T-helper 1 cell treated with Interleukin-12 subunit alpha and Interleukin-12 subunit beta and Interleukin-4 antibody, amounts not matched to agents 30 μg/mL and 1 μg/mL, for 36 hours (primary cell): ENCODE data around the gene LENEP.

ENCODE experiments used
- H3K27ac Mint-ChIP-seq: one replicate; pipeline ENCODE4 v1.8.0; 2021; ENCODE audit warnings: mild to moderate bottlenecking, mixed read lengths
- H3K27me3 Mint-ChIP-seq: one replicate; pipeline ENCODE4 v1.8.0; 2021; ENCODE audit warnings: low read depth, mixed read lengths
- H3K36me3 Mint-ChIP-seq: one replicate; pipeline ENCODE4 v1.8.0; 2021; ENCODE audit warnings: low read depth, mixed read lengths
- H3K4me1 Mint-ChIP-seq: one replicate; pipeline ENCODE4 v1.8.0; 2021; ENCODE audit warnings: low read depth, mixed read lengths
- H3K4me3 Mint-ChIP-seq: one replicate; pipeline ENCODE4 v1.8.0; 2021; ENCODE audit warnings: mild to moderate bottlenecking, moderate library complexity, mixed read lengths
- H3K9me3 Mint-ChIP-seq: one replicate; pipeline ENCODE4 v1.8.0; 2021; ENCODE audit warnings: mixed read lengths

LENEP gene, protein sequence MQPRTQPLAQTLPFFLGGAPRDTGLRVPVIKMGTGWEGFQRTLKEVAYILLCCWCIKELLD

DNA sequence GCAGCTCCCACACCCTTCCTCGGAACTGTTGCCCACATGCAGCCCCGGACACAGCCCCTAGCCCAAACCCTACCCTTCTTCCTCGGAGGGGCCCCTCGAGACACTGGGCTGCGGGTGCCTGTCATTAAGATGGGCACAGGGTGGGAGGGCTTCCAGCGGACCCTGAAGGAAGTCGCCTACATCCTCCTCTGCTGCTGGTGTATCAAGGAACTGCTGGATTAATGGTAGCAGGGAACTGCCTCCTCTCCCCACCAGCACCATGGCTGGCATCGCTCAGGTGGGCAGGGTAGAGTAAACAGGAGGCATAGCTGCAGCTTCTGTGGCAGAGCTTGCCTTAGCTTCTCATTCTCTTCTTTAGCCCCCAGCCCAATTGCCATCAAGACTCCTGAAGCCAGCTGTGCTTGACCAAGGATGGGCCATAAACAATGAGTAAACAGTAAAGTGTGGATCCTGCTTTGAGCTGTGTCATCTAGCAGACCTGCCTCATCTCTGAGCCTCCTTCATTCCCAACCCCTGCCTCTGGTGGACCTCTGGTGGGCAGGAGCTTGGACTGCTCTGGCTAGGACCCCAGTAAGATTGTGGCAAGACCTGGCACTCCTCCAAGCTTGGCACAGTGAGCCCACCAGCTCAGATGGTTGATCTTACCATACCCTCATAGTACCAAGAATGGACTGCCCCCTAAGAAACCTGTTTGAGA, at the start of gene LENEP:
TSS of gene LENEP (plus strand) at position 15 of the 697 bp plus-strand sequence. CDS start at position 37, 22 bp downstream.
- peaks cover 12% of the 10 kb centered on the region for H3K36me3 Mint-ChIP-seq
- H3K27me3 Mint-ChIP-seq, result no peaks in the 10 kb centered on the region
- H3K4me1 Mint-ChIP-seq, result peaks cover 21% of the 10 kb centered on the region
- H3K4me3 Mint-ChIP-seq, result no peak within 1 kb of the TSS
- no peaks in the 10 kb centered on the region for H3K9me3 Mint-ChIP-seq
- H3K27ac Mint-ChIP-seq, result no peak within 1 kb of the TSS

DNA sequence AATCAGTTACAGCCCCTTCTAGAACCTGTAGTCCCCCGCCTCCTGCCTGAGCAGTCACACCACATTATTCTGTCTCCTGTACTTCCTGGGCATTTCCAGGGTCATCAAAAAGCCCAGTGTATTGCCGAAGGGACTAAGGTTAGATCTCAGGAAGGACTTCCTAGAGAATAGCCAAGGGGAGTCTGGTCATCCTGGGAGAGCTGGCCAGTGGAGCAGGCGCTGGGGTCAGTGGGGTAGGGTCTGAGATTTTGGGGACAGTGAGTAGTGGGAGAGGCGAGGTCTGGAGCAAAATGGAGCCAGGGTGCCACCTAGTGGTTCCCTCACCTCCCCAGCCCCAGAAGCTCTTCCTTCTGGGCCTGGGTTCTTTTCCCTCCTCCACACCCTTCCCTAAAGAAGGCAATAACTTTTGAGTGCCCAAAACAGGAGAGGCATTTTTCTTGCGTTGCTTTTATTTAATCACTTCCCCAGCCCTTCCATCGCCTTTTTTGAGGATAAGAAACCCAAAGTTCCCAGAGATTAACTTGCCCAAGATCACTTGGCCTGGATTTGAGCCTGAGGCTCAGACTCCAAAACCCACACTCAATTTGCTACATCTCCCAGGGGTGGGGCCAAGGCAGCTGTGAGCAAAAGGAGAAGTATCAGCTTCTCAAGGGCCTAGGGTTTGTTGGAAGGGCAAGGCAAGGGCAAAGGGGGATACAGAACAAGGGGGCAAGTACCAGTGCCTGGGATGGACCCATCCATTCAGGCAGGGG, 49.6 kb upstream of the LENEP start:
- H3K27ac Mint-ChIP-seq, result peak overlapping the region; percentile 90
- no peaks in the 10 kb centered on the region for H3K27me3 Mint-ChIP-seq
- H3K4me3 Mint-ChIP-seq, result peak overlapping the region; percentile 33
- H3K9me3 Mint-ChIP-seq, result no peaks in the 10 kb centered on the region
- H3K36me3 Mint-ChIP-seq, result peaks cover 29% of the 10 kb centered on the region
- peaks cover 50% of the 10 kb centered on the region for H3K4me1 Mint-ChIP-seq

GRCh38 chr1:154944401-154945159, 48.8 kb upstream of the LENEP start:
- no peak overlapping the region for H3K4me3 Mint-ChIP-seq
- H3K4me1 Mint-ChIP-seq, result peaks cover 48% of the 10 kb centered on the region
- H3K27me3 Mint-ChIP-seq, result no peaks in the 10 kb centered on the region
- no peaks in the 10 kb centered on the region for H3K9me3 Mint-ChIP-seq
- H3K36me3 Mint-ChIP-seq, result peaks cover 27% of the 10 kb centered on the region
- H3K27ac Mint-ChIP-seq, result peak overlapping the region; percentile 90

DNA sequence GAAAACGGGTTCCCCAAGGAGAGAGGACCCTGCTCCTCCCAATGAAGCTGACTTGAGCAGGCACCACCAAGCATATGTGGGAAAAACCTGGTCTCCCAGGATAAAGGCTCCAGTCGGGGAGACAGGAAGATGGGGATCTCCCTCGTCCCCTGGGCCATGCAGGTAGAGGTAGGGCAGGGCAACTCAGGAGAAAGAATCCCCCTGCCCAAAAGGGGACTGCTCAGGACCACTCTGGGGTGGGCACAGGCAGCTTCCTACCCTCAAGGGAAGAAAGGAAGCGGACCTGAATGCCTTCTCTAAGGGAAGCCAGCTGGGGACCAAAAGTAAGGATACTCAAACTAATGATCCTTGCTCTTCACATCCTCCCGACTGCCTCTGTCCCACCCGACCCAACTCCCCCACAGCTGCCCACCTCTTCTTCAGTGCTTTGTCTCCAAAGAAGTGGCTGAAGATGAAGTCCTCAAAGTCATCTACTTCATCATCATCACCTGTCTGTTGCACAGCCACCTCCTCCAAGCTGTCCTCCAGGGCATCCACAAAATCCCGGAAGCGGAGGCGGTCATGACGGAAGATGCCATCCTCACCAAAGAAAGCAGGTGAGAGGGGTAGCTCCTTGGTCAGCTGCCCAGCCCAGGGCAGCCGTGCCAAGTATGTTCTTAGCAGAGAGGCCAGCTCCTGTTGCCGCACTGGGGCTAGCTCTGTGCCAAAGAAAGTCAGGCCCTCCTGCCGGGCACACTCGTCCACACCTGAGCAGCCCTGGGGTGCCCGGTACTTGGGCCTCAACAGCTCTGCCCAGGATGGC, 48.0 kb upstream of the LENEP start:
- Mint-ChIP-seq H3K9me3 (no peaks in the 10 kb centered on the region), H3K27ac (no peak overlapping the region), H3K27me3 (no peaks in the 10 kb centered on the region), H3K4me1 (peaks cover 44% of the 10 kb centered on the region), H3K4me3 (no peak overlapping the region), H3K36me3 (peaks cover 27% of the 10 kb centered on the region)

GRCh38 chr1:154945962-154946850, 47.2 kb upstream of the LENEP start:
- no peak overlapping the region for H3K27ac Mint-ChIP-seq
- no peak overlapping the region for H3K4me3 Mint-ChIP-seq
- no peaks in the 10 kb centered on the region for H3K27me3 Mint-ChIP-seq
- H3K9me3 Mint-ChIP-seq, result no peaks in the 10 kb centered on the region
- peaks cover 31% of the 10 kb centered on the region for H3K36me3 Mint-ChIP-seq
- H3K4me1 Mint-ChIP-seq, result peaks cover 43% of the 10 kb centered on the region

DNA sequence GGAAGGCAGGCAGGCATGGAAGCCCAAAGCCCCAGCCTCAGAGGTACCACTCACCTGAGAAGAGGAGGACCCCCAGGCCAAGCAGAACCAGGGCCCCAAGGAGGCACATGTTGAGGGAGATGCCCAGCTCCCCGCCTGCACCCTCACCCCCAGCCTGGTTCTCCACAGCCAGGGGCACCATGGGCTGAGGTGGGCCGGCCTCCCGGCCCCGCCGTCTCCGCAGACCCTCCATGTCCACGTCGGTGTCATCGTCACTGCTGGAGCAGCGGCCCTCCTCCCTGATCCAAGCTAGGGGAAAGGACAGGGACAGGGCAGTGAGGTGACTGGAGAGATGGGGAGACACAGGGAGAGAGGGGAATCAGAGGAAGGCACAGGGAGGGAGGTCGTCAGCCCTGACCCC, 45.3 kb upstream of the LENEP start:
- Mint-ChIP-seq H3K27me3 (no peaks in the 10 kb centered on the region), H3K4me1 (peaks cover 43% of the 10 kb centered on the region), H3K27ac (no peak overlapping the region), H3K4me3 (no peak overlapping the region), H3K9me3 (no peaks in the 10 kb centered on the region), H3K36me3 (peaks cover 43% of the 10 kb centered on the region)

GRCh38 chr1:154951901-154952657, 41.3 kb upstream of the LENEP start:
- Mint-ChIP-seq H3K4me1 (peaks cover 67% of the 10 kb centered on the region), H3K27me3 (no peaks in the 10 kb centered on the region), H3K4me3 (peak overlapping the region; percentile 98), H3K9me3 (no peaks in the 10 kb centered on the region), H3K36me3 (peaks cover 37% of the 10 kb centered on the region), H3K27ac (peak overlapping the region; percentile 100)

GRCh38 chr1:154952664-154953063, 40.7 kb upstream of the LENEP start:
- H3K27ac Mint-ChIP-seq, result peak overlapping the region; percentile 100
- H3K4me3 Mint-ChIP-seq, result peak overlapping the region; percentile 98
- peaks cover 67% of the 10 kb centered on the region for H3K4me1 Mint-ChIP-seq
- peaks cover 36% of the 10 kb centered on the region for H3K36me3 Mint-ChIP-seq
- H3K27me3 Mint-ChIP-seq, result no peaks in the 10 kb centered on the region
- no peaks in the 10 kb centered on the region for H3K9me3 Mint-ChIP-seq

GRCh38 chr1:154953611-154954038, 39.8 kb upstream of the LENEP start:
- Mint-ChIP-seq H3K27ac (peak overlapping the region; percentile 100), H3K36me3 (peaks cover 34% of the 10 kb centered on the region), H3K9me3 (no peaks in the 10 kb centered on the region), H3K4me1 (peaks cover 69% of the 10 kb centered on the region), H3K4me3 (peak overlapping the region; percentile 98), H3K27me3 (no peaks in the 10 kb centered on the region)

DNA sequence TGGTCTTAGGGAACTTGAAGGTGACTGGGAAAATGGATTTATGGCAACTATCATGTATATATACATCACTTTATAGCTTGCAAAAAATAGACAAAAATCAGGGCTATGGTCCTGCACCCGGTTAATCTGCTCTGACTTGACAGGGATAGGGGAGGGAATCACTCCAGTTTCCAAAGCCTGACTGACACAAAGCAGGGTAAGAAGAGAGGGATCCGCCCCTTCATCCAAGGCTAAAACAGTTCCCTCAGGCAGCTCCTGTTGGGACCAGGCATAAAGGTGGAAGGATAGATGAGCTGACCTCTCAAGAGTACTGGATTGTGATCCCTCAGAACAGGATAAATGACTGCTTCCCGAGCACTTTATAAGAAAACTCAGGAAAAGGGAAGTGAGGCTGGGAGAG, 38.8 kb upstream of the LENEP start:
- H3K27ac Mint-ChIP-seq, result peak overlapping the region; percentile 100
- H3K4me3 Mint-ChIP-seq, result peak overlapping the region; percentile 98
- peaks cover 65% of the 10 kb centered on the region for H3K4me1 Mint-ChIP-seq
- H3K9me3 Mint-ChIP-seq, result no peaks in the 10 kb centered on the region
- no peaks in the 10 kb centered on the region for H3K27me3 Mint-ChIP-seq
- H3K36me3 Mint-ChIP-seq, result peaks cover 32% of the 10 kb centered on the region

- Mint-ChIP-seq H3K27me3 (no peaks in the 10 kb centered on the region), H3K4me1 (peaks cover 65% of the 10 kb centered on the region), H3K27ac (peak overlapping the region; percentile 100), H3K9me3 (no peaks in the 10 kb centered on the region), H3K4me3 (peak overlapping the region; percentile 98), H3K36me3 (peaks cover 32% of the 10 kb centered on the region)
These were observed 38.2 kb upstream of the LENEP start for GRCh38 chr1:154955039-154955717.
